ENCODE measurements around the gene RNU1-2. TPM values are rescaled to one million over a fixed set of nuclear protein-coding genes. Genes with fewer than 3 reads are reported as not detected.
A peak's percentile ranks its signal among the peaks of the same experiment; 100 is the strongest.
"Not testable (repeated sequence)": the region's sequence is repeated elsewhere in the genome, so short reads cannot be mapped to it uniquely, and the experiment has no call there.

The RNU1-2 gene
- polyA plus RNA-seq, 1 donor: 3.2 TPM

DNA sequence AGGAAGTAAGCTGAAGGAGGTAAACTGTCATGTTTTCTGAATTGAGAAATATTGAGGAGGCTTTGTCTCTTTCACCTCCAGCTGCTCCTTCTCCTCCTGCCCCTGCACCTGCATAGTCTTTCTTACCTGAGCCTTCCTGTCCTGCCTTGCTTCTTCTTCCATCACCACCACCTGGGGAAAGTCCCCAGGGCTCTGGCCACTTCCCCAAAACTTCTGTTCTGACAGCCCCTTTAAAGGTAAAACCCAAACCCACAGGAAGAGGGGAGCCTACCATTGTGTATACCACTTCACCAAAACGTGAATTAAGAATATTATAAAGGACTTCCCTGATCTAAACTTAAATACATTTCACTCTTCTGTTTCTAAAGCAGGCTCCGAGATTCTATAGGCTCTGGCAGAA lies 5.6 kb downstream of the RNU1-2 start:
- WGBS (ENCODE audit: insufficient coverage, low lambda C conversion rate): no CpG with 5 or more reads among the region's 2 CpGs
- not testable (repeated sequence) for H3K27ac ChIP-seq (ENCODE audit: low read length); H3K9me3 ChIP-seq (ENCODE audit: control insufficient read depth, low read depth, low read length); DNase-seq; H3K36me3 ChIP-seq (ENCODE audit: control insufficient read depth, insufficient read depth, low read length); H3K27me3 ChIP-seq (ENCODE audit: control insufficient read depth, insufficient read depth, low read length); H3K4me3 ChIP-seq (ENCODE audit: low read length)
- H3K4me1 ChIP-seq (ENCODE audit: control insufficient read depth, insufficient read depth, low read length): peaks cover 18% of the 10 kb centered on the region

DNA sequence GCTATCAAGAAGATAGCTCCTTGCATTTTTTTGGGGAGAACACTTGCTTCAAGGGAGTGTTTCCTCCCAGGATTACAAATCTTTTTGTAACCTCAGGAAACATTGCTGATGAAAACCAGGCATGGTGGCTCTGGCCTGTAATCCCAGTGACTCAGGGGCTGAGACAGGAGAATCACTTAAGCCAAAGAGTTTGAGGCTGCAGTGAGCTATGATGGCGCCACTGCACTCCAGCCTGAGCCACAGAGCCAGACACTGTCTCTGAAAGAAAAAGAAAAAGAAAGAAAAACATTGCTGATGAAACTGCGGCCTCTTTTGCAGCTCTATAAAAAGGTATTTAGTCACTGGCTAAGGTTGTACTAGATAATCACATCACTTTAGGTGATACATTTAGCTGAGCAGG lies 7.3 kb downstream of the RNU1-2 start:
- 92% methylated on average over 2 of the region's 2 CpGs for WGBS (ENCODE audit: insufficient coverage, low lambda C conversion rate)
- H3K9me3 ChIP-seq (ENCODE audit: control insufficient read depth, low read depth, low read length): no peaks in the 10 kb centered on the region
- no peak overlapping the region for H3K27ac ChIP-seq (ENCODE audit: low read length)
- H3K4me3 ChIP-seq (ENCODE audit: low read length): no peak overlapping the region
- no peak for DNase-seq
- peaks cover 8% of the 10 kb centered on the region for H3K4me1 ChIP-seq (ENCODE audit: control insufficient read depth, insufficient read depth, low read length)
- H3K27me3 ChIP-seq (ENCODE audit: control insufficient read depth, insufficient read depth, low read length): no peaks in the 10 kb centered on the region
- H3K36me3 ChIP-seq (ENCODE audit: control insufficient read depth, insufficient read depth, low read length): no peaks in the 10 kb centered on the region

DNA sequence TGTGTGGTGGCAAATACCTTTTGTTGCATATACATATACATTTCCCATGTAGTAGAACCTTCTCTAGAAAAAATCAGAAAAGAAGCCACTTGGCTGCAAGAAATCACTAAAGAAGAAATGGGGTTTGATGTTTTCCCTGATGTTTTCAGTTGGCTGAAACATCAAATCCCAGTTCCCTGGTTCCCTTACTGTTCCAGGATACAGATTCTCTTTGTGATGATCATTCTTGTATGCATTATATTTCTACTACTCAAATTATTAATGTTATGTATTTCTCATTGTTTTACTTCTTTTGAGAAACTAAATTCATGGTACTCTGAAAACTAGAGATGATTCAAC lies 7.6 kb downstream of the RNU1-2 start:
- DNase-seq: no peak
- Histone ChIP-seq H3K4me3 (ENCODE audit: low read length) (peak overlapping the region; percentile 56), H3K36me3 (ENCODE audit: control insufficient read depth, insufficient read depth, low read length) (no peaks in the 10 kb centered on the region), H3K27me3 (ENCODE audit: control insufficient read depth, insufficient read depth, low read length) (no peaks in the 10 kb centered on the region), H3K27ac (ENCODE audit: low read length) (peak overlapping the region; percentile 92), H3K9me3 (ENCODE audit: control insufficient read depth, low read depth, low read length) (no peaks in the 10 kb centered on the region), H3K4me1 (ENCODE audit: control insufficient read depth, insufficient read depth, low read length) (peaks cover 8% of the 10 kb centered on the region)

DNA sequence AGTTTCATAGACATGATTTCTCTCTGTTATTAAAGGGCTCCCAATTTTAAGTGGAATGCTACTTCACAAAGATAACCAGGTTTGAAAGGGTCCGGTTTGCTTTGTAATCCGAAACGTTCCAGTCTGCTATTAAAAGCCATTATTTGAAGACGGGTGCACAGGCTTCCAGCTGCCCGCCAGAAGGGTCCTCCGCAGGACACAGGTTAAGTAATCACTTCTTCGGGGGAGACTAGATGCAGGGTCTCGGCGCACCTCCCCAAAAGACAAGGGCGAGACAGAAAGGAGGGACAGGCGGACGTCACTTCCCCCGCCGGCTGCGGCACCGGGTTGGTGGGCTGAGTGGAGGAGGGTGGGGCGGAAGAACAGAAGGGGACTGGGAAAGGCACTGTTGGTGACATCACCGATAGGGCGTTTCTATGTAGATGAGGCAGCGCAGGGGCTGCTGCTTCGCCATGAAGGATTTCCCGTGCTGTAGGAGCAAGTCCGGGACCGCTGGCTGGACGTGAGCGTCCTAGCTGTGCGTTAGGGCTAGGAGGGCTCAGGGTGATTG lies 8.9 kb downstream of the RNU1-2 start:
- H3K4me1 ChIP-seq (ENCODE audit: control insufficient read depth, insufficient read depth, low read length): peaks cover 8% of the 10 kb centered on the region
- DNase-seq: peak; percentile 100
- no peaks in the 10 kb centered on the region for H3K27me3 ChIP-seq (ENCODE audit: control insufficient read depth, insufficient read depth, low read length)
- no peaks in the 10 kb centered on the region for H3K9me3 ChIP-seq (ENCODE audit: control insufficient read depth, low read depth, low read length)
- H3K4me3 ChIP-seq (ENCODE audit: low read length): peak overlapping the region; percentile 56
- 0% methylated on average over 4 of the region's 27 CpGs for WGBS (ENCODE audit: insufficient coverage, low lambda C conversion rate)
- no peaks in the 10 kb centered on the region for H3K36me3 ChIP-seq (ENCODE audit: control insufficient read depth, insufficient read depth, low read length)
- H3K27ac ChIP-seq (ENCODE audit: low read length): peak overlapping the region; percentile 92

DNA sequence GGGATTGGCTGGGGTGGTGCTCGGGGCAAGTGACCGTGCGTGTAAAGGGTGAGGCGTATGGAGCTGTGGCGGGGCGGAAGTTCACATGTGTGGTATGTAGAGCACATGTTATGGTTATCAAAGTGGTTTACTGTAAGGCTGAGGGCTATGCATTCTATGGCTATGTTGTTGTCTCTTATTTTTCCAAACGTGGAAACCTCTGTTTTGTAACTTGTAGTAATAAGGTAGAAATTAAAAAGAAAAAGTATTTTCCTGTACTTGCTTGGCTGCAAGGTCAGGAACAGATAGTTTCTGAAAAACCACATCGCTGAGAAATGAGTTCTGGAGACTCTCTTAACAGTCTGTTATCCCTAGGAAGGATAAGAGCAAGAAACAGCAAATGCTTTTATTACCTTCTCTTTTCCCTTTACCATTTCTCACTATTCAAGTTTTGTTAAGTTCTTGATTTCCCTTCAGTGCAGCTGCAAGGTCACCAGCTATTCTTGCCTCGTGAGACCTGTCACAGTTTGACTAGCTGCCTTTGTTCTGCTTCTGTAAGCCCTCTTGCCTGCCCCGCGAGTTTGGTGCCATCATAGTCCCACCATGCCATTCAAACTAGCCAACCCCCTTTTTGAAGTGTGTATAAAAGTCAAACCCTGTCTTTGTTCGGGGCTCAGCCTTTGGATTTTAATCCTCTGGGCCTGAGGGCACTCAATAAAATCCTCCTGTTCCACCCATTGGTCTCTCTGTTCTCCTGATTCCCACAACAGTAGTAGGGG lies 9.5 kb downstream of the RNU1-2 start:
- Histone ChIP-seq H3K4me3 (ENCODE audit: low read length) (peak overlapping the region; percentile 56), H3K4me1 (ENCODE audit: control insufficient read depth, insufficient read depth, low read length) (peaks cover 7% of the 10 kb centered on the region), H3K9me3 (ENCODE audit: control insufficient read depth, low read depth, low read length) (no peaks in the 10 kb centered on the region), H3K27ac (ENCODE audit: low read length) (peak overlapping the region; percentile 92), H3K27me3 (ENCODE audit: control insufficient read depth, insufficient read depth, low read length) (no peaks in the 10 kb centered on the region), H3K36me3 (ENCODE audit: control insufficient read depth, insufficient read depth, low read length) (no peaks in the 10 kb centered on the region)
- 7% methylated on average over 4 of the region's 12 CpGs for WGBS (ENCODE audit: insufficient coverage, low lambda C conversion rate)
- DNase-seq: no peak

DNA sequence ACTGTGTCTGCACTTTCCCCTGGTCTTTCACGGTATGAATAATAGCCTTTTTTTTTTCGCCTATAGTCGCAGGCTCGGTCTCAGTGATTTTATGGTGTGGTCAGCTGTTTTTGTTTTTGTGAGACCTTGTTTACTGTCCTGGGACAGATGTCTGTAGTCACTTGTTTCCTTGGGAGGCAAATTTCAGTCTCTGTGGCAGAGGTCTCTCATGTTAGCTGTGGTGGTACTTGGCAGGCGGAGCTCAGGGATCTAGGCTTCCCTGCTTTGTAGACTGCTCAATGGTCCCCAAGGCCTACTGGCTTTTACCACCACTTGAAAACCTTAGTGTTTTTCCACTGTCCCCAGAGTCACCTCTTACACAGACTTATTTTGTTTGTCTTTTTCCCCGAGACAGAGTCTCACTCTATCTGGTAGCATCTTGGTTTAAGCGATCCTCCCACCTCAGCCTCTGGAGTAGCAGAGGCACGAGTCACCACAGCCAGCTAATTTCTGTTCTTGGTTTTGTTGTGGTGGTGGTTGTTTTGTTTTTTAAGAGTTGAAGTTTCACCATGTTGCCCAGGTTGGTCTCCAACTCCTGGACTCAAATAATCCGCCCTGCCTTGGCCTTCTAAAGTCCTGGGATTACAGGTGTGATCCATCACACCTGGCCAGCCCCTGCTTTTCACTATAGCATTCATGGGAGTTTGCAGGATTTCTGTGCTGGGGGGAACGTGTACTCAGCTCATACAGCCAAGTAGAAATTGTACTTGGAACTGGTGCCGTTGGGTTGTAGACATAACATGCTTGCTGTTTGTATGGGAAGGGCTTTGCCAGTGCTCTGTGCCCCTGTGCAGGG lies 10.3 kb downstream of the RNU1-2 start:
- H3K9me3 ChIP-seq (ENCODE audit: control insufficient read depth, low read depth, low read length): no peaks in the 10 kb centered on the region
- 75% methylated on average over 9 of the region's 11 CpGs for WGBS (ENCODE audit: insufficient coverage, low lambda C conversion rate)
- H3K4me3 ChIP-seq (ENCODE audit: low read length): no peak overlapping the region
- H3K27me3 ChIP-seq (ENCODE audit: control insufficient read depth, insufficient read depth, low read length): no peaks in the 10 kb centered on the region
- peaks cover 6% of the 10 kb centered on the region for H3K4me1 ChIP-seq (ENCODE audit: control insufficient read depth, insufficient read depth, low read length)
- peak overlapping the region; percentile 92 for H3K27ac ChIP-seq (ENCODE audit: low read length)
- no peak for DNase-seq
- H3K36me3 ChIP-seq (ENCODE audit: control insufficient read depth, insufficient read depth, low read length): no peaks in the 10 kb centered on the region

DNA sequence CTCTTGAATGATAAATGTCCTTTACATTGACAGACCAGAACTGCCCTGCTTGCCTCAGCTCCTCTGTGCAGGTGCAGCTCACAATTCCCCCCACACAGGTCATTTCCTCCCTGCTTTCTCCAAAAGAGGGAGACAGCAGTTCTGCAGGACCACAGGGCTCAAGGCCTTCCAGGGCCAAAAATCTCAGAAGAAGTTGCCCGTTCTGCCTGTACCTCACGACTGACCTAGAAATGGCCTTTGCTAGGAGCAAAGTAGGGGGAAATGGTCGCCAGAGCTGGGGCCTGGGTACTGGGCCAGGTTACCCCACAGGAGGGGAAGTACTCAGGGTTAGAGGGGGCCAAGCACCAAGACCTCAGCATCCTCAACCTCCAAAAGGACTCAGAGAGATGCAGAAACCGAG lies 11.1 kb downstream of the RNU1-2 start:
- Histone ChIP-seq H3K27ac (ENCODE audit: low read length) (no peak overlapping the region), H3K4me3 (ENCODE audit: low read length) (no peak overlapping the region), H3K36me3 (ENCODE audit: control insufficient read depth, insufficient read depth, low read length) (no peaks in the 10 kb centered on the region), H3K4me1 (ENCODE audit: control insufficient read depth, insufficient read depth, low read length) (peaks cover 6% of the 10 kb centered on the region), H3K9me3 (ENCODE audit: control insufficient read depth, low read depth, low read length) (no peaks in the 10 kb centered on the region), H3K27me3 (ENCODE audit: control insufficient read depth, insufficient read depth, low read length) (no peaks in the 10 kb centered on the region)
- WGBS (ENCODE audit: insufficient coverage, low lambda C conversion rate): 80% methylated on average over 1 of the region's 4 CpGs
- no peak for DNase-seq

DNA sequence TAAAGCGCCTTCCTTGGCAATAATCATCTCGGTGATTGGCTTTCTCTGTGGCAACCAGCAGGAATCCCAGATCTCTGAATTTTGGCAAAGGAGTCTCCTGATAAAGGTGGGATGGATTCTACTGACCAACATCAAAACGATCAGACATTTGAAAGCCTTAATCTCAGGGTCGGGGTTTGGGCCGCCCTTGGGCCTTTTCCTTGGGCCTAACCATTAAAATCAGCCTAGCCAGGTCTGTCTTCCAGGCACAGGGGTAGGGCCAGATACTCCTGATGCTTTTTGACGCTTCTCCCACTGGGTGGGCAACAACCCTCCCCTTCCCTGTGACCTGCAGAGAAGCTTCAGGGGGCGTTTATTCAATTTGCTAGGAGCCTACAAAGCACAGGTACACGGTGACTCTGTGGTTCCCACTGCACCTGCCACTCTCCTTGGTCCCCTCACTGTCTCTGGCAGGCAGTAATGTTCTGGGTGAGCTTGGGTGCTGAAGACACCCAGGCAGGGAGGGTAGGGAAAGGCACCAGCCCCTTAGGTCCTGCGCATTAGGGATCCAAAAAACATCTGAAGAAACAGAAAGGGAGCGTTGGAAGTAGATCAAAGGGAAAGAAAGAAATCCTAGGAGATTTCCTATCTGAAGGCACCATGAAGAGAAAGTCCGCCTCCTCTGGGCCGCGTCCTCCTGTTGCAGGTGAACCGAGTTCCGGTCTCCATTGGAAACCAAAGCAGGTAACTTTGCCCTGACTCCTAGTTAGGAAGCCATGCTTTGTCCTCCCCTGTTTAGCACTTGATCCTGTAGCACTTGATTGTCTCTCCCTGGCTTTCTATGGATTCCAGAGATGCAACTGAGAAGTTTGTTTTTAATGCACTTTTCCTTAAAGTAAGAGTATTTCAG lies 12.3 kb downstream of the RNU1-2 start:
- H3K4me3 ChIP-seq (ENCODE audit: low read length): no peak overlapping the region
- no peaks in the 10 kb centered on the region for H3K36me3 ChIP-seq (ENCODE audit: control insufficient read depth, insufficient read depth, low read length)
- peaks cover 6% of the 10 kb centered on the region for H3K4me1 ChIP-seq (ENCODE audit: control insufficient read depth, insufficient read depth, low read length)
- WGBS (ENCODE audit: insufficient coverage, low lambda C conversion rate): 87% methylated on average over 5 of the region's 15 CpGs
- no peak for DNase-seq
- H3K27me3 ChIP-seq (ENCODE audit: control insufficient read depth, insufficient read depth, low read length): no peaks in the 10 kb centered on the region
- no peak overlapping the region for H3K27ac ChIP-seq (ENCODE audit: low read length)
- H3K9me3 ChIP-seq (ENCODE audit: control insufficient read depth, low read depth, low read length): no peaks in the 10 kb centered on the region

DNA sequence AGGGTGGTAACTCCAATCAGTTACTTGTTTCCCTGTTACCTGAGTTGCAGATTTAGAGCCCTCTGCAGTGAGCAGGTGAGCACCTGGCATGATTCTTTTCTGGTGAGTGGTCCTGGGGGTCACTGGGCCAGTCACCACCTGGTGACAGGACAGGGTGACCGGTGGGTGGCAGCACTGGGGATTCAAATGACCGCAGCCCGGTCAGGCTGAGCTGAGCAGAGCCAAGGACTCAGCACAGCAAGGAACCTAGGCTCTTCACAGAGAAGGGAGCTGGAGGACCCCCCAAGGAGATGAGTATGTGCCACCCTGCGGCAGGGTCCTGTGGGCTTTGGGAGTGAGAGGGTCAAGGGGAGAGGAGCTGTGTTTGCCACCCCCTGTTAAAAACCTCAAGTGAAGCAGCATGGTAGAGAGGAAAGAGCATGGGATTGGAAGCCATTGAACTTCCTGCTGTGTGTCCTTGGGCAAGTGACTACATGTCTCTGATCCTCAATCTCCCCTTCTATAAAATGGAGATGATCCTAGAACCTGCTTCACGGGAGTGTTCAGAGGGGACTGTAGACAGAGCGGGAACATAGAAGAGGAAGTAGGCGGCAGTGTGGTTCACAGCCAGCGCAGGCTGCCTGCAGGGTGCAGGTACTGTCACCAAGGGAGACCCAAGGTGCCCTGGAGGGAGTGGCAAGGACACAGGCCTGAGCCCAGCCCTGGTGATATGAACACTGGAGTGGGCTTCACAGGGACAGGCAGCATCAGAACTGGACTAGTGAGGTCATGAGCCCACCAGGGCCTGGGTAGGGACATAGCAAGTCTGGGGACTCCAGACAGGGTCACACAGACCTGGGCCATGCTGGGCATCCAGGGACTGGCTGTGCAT lies 16.3 kb downstream of the RNU1-2 start:
- no CpG with 5 or more reads among the region's 8 CpGs for WGBS (ENCODE audit: insufficient coverage, low lambda C conversion rate)
- H3K4me1 ChIP-seq (ENCODE audit: control insufficient read depth, insufficient read depth, low read length); H3K4me3 ChIP-seq (ENCODE audit: low read length); H3K27ac ChIP-seq (ENCODE audit: low read length); DNase-seq; H3K9me3 ChIP-seq (ENCODE audit: control insufficient read depth, low read depth, low read length); H3K36me3 ChIP-seq (ENCODE audit: control insufficient read depth, insufficient read depth, low read length); H3K27me3 ChIP-seq (ENCODE audit: control insufficient read depth, insufficient read depth, low read length): not testable (repeated sequence)

All from large intestine (tissue), 3 donors.